ENCODE measurements around the gene GLMP. TPM values are rescaled to one million over a fixed set of nuclear protein-coding genes. Genes with fewer than 3 reads are reported as not detected.

Gene GLMP
- polyA plus RNA-seq, 3 donors: 19.3 to 41.2 (median 37.2) TPM

DNA sequence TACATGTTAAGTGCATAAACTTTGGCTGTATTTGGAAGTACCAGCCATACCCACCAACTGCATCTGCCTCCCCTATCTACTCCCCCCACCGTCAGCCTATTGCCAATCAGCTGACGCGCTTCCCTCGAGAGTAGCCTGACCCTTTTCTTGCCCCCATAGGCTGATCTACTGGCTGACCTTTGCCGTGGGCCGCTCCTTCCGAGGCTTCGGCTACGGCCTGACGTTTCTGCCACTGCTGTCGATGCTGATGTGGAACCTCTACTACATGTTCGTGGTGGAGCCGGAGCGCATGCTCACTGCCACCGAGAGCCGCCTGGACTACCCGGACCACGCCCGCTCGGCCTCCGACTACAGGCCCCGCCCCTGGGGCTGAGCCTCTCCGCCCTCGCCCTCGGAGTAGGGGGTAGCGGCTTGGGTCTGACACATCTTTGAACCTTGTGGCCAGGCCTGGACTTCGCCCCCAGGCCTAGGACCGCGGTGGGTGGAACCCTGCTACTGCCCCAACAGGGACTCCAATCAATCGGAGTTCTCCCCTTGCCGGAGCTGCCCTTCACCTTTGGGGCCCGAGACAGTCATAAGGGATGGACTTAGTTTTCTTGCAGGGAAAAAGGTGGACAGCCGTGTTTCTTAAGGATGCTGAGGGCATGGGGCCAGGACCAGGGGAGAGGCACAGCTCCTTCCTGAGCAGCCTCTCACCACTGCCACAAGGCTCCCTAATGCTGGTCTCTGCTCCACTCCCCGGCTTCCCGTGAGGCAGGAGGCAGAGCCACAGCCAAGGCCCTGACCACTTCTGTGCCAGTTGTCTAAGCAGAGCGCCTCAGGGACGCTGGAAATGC, 4.0 kb downstream of the GLMP start:
- 11 to 20% (median 20%) methylated on average over 37 of the region's 37 CpGs for WGBS, 3 donors
- H3K27ac ChIP-seq (ENCODE audit: low read depth, low read length): no peak overlapping the region

DNA sequence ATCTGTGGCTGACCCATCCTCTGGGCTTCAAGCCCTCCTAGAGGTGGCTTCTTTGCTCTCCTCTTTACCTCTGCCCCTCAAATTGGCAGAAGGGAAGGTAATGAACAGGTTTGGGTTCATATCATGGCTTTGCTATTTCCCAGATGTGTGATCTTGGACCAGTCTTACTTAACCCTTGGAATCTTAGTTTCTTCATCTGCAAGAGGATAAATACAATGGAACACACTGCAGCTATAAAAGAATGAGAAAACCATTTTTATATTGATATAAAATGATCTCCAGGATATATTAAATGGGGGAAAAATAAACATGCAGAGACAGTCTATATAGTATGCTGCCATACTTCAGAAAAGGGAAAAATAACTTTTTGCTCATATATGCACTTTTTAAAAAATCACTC, 5.6 kb downstream of the GLMP start:
- no peak overlapping the region for H3K27ac ChIP-seq (ENCODE audit: low read depth, low read length)

DNA sequence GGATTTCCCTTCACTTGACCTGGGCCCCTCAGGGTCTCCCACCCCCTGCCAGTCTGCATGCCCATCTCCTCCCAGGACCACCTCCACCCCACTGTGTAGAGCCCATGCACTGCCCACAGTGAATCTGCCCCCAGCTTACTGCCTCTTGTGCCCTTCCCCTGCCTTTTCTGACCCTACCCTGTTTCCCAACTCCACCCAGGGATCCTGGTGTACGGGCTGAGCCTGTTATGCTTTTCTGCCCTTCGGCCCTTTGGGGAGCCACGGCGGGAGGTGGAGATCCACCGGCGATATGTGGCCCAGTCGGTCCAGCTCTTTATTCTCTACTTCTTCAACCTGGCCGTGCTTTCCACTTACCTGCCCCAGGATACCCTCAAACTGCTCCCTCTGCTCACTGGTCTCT, 9.4 kb downstream of the GLMP start:
- no peak overlapping the region for H3K27ac ChIP-seq (ENCODE audit: low read depth, low read length)
- WGBS, 3 donors: 92 to 95% (median 92%) methylated on average over 8 of the region's 8 CpGs

DNA sequence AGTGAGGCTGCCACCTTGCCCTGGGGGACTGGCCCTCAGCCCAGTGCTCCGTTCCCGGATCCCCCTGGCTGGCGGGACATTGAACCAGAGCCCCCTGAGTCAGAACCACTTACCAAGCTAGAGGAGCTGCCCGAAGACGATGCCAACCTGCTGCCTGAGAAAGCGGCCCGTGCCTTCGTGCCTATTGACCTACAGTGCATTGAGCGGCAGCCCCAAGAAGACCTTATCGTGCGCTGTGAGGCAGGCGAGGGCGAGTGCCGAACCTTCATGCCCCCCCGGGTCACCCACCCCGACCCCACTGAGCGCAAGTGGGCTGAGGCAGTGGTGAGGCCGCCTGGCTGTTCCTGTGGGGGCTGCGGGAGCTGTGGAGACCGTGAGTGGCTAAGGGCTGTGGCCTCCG, 10.0 kb downstream of the GLMP start:
- 90 to 93% (median 92%) methylated on average over 20 to 21 of the region's 21 CpGs for WGBS, 3 donors
- no peak overlapping the region for H3K27ac ChIP-seq (ENCODE audit: low read depth, low read length)

DNA sequence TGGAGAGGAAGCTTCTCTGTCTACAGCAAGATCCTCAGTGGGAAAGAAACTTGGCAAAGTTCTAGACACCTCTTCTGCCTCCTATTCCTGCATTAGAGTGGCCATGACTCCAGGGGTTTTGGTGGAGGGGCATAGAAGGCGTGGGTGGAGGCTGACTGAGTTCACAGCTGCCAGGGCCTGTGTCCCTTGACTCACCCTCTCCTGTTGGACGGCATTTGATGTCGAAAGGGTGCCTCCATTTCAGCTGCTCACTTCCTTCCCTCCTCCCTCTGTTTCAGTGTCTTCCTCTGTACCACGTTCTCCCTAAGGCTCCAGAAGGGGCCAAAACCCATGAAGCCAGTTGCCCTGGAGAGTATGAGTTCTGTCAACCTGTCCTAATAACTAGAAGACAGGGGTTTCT, 10.7 kb downstream of the GLMP start:
- no peak overlapping the region for H3K27ac ChIP-seq (ENCODE audit: low read depth, low read length)
- WGBS, 3 donors: 52 to 82% (median 55%) methylated on average over 3 to 4 of the region's 4 CpGs

DNA sequence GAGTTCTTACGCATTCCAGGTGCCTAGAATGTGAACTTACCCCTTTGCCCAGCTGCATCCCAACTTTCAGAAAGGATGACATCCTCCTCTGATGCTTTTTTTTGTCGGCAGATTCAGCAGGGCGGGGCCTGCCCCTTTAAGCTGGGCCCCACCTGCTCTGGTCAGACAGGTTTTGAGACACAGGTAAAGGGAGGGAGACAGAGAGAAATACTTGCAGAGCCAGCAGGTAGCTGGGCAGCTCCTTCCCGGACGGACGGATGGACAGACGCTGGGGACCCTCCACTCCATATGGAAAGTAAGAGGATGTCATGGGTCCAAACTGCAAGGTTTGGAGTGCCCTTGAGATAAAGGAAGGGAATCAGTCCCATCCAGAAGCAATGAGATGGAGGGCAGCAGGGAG, 11.4 kb downstream of the GLMP start, which contains the start of gene TMEM79:
Gene TMEM79, plus strand, starts transcription at position 214 of the 400 bp plus-strand sequence. CDS start 902 bp downstream, outside the sequence.
- 70 to 93% (median 91%) methylated on average over 7 of the region's 7 CpGs for WGBS, 3 donors
- H3K27ac ChIP-seq (ENCODE audit: low read depth, low read length): no peak within 1 kb of the TSS

DNA sequence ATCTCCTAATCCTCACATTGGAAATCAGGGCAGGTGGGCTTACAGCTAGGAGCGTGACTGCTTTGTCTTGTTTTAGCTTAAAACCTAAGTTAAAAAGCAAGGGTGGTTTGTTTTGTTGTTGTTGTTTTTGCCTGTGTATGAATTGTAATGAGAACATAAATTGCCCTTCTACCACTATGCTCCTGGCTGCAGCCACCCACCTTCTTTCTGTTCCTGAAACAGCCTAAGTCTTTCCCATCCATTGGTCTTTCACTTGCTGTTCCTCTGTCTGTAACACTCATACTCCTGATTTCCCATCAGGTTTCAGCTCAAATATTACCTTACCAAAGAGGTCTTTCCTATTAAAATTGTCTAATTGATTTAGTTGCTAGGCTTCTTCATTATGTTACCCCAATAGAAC, 12.0 kb downstream of the GLMP start:
- H3K27ac ChIP-seq (ENCODE audit: low read depth, low read length): no peak overlapping the region
- WGBS, 3 donors: 74 to 94% (median 77%) methylated on average over 1 of the region's 1 CpG

DNA sequence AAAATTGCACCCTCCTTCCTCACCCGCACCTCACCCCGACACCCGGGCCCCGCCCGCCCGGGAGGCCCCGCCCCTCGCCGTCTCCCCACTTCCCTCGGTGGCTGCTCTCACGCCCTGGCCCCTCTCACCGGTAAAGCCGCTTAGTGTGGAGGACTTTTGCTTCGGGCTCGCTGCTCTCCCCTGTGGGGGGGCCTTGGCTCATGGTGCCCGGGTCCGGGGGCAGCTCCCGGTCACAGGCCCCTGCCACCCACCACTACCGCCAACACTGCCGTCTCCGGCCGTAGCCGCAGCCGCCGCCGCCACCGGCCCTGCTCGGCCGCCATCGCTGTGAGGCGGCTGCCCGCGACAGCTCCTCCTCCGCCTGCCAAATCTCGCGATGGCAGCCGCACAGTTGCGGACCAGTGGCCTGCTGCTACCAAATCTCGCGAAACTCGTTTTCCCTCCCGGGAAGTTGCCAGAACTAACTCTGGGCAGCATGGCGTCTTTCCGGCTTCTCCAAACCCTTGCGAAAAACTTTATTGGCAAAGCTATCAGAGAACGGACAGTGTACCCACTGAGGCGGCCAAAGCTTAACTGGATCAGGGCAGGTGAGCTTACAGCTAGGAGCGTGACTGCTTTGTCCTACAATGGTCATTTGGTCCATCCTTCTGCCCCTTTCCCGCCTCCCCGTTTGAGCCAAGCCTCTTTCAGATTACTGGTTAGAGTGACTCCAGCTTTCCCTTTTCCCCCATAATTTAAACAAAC, 12.8 kb downstream of the GLMP start, which contains the start of gene SMG5:
Gene SMG5, minus strand, starts transcription at position 347 of the 744 bp plus-strand sequence. Its CDS starts 145 bp downstream, at position 202.
- WGBS, 3 donors: 0 to 1% (median 0%) methylated on average over 49 to 50 of the region's 50 CpGs
- H3K27ac ChIP-seq (ENCODE audit: low read depth, low read length): no peak within 1 kb of the TSS

DNA sequence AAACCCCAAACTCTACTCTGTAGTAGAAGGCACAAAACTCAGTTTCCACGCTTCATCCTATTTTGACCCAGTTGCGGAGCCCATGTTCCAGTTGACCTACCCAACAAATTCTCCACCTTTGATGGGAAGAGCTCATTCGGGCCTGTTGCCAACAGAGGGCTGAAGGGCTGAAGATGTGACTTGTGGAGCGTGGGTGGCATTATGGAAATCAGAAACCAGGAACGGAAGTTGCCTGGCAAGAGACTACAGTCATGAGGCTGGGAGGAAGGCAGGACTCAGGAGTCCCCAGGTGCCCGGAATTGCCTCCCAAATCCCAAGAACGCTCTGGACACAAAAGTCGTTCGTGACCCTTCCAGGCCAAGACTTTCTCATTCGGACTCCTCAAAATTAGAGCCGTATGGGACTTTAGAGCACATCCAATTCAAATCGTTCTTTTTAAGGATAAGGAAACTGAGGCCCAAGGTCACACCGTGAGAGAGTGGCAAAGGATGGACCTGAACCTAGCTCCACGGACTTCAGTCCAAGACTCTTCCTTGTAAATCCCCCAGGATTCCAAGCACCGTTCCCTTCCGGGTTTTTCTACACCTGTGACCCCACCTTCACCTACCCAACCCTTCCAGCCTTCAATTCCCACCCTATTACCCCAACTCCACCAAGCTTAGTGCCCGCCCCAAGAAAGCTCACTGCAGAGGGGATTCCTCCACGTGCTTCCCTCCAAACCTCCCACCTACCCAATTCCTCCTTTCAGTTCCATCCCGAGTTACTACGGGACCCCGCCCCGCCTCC, 13.6 kb downstream of the GLMP start:
- H3K27ac ChIP-seq (ENCODE audit: low read depth, low read length): no peak overlapping the region
- WGBS, 3 donors: 9% methylated on average over 22 of the region's 22 CpGs

DNA sequence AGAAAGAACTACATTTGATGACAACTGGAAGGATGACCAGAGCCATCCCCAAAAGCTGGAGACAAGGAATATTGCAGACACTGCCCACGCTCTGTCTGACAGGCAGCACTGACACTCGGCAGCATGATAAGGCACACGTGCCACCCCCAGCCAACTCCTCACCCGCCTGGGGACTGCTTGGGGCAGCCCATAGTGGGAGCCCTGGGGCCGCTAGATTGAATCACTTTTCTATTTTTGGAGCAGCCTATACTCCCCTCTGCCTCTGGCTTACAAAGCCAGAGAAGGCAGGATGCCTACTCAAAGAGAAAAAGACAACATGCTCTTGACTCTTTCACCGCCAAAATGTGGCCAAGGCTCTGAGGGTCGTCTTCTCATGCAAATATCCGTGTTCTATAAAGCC, 14.2 kb downstream of the GLMP start:
- H3K27ac ChIP-seq (ENCODE audit: low read depth, low read length): no peak overlapping the region
- 24 to 32% (median 30%) methylated on average over 8 of the region's 8 CpGs for WGBS, 3 donors

DNA sequence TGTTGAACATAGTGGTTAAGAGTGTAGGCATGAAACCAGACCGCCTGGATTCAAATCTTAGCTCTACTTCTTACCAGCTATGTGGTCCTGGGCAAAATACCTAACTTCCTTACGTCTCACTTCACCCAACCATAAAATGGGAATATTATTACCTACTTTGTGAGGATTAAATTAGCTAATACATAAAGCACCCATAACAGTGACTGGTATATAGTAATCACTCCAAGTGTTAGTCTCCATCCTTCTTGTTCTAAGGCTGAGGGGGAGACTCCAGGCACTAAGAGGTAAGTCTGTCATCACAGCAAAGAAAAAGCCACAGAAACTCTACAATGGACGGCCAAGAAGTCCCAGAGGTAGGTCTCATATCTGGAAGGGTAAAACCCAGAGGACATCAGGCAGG, 15.6 kb downstream of the GLMP start:
- 85 to 90% (median 88%) methylated on average over 3 of the region's 3 CpGs for WGBS, 3 donors
- H3K27ac ChIP-seq (ENCODE audit: low read depth, low read length): no peak overlapping the region

DNA sequence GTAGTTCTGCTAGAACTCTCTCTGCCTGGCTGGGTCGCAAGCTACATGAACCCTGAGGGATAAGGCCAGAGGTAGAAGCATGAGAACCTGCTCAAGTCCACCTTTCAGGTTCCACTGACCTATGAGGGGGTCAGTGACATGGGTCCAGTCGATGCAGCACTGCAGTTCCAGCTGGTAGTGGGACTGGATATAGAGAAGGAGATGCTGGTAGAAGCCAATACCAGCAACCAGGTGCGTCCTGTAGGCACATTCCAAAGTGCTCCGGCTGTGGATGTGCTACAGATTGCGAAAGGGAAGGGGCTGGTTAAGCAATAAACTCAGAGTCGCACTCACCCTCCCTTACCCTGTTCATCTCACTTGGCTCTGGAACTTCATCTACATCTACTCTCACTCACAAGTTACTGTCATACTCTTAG, 18.5 kb downstream of the GLMP start:
- H3K27ac ChIP-seq (ENCODE audit: low read depth, low read length): no peak overlapping the region
- WGBS, 3 donors: 31 to 82% (median 50%) methylated on average over 6 of the region's 6 CpGs

DNA sequence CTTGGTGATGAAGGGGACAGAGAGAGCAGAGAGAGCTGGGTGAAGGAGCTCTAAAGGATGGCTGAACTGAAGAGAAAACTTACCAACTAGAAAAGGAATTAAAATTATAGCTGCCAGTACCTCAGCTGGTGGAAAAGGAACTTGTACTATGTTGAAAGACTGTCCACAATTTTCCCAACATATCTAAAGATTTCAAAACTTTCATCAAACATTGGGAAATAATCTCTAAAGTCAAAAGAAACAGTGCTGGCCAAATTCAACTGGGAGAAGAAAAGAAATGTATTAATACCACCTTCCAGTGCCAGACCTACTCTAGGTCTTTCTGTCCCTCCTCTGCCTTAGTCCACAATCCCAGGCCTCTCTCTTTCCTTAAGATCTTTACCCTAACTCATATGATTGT, 18.9 kb downstream of the GLMP start:
- no peak overlapping the region for H3K27ac ChIP-seq (ENCODE audit: low read depth, low read length)

DNA sequence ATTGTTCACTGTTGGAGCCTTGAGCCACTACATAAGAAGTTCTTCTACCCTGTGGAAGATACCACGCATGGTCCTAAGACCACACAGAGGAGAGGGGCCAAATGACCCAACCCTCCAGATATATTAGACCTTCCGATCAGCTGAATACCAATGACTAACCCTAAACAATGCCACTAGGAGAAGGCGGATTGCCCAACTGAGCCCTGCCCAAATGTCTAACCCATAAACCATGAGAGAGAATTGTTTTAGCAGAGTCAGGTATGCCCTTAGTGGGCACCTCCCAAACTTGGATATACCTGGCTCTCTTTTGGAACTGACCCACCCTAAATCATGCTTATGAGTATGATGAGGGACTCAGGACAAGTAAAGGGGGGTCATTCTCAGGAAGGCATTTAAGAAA, 25.2 kb downstream of the GLMP start:
- H3K27ac ChIP-seq (ENCODE audit: low read depth, low read length): no peak overlapping the region
- 93 to 96% (median 95%) methylated on average over 3 of the region's 3 CpGs for WGBS, 3 donors

DNA sequence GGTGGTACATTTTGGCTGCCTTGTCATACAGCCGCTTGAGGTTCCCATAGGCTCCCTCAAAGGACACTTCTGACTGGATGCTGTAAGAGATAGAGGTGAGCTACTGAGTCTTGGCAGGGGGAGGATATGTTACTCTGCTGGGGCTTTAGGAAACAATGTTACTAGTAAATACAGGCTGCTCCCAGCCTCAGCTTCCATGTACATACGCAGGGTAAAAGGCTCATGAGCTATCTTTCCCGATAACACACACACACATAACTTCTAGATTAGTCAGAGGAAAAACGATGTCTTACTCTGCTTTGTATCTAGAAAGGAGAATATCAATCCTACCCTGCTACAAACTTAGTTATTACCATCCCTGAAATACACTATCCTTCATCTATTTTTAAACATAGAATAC, 27.1 kb downstream of the GLMP start:
- WGBS, 3 donors: 86 to 90% (median 87%) methylated on average over 4 of the region's 4 CpGs
- H3K27ac ChIP-seq (ENCODE audit: low read depth, low read length): no peak overlapping the region

DNA sequence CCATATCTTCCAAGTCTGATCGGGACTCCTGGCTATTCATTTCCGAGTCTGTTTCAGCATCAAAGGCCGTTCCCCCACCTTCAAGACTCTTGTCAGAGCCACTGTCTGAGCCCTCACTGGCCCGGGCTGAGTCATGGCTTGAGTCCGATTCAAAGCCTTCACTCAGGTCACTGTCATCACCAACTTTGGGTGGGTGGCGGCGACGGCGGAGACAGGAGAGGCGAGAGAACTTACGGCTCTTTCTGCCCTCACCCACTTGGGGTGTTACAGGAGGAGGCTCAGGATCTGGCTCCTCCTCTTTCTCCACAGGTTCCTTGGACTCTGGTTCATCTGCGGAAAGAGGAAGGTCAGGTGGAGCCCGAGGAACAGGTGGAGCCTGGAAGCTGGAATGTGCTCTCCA, 29.4 kb downstream of the GLMP start:
- H3K27ac ChIP-seq (ENCODE audit: low read depth, low read length): no peak overlapping the region
- 91 to 94% (median 92%) methylated on average over 13 of the region's 13 CpGs for WGBS, 3 donors

DNA sequence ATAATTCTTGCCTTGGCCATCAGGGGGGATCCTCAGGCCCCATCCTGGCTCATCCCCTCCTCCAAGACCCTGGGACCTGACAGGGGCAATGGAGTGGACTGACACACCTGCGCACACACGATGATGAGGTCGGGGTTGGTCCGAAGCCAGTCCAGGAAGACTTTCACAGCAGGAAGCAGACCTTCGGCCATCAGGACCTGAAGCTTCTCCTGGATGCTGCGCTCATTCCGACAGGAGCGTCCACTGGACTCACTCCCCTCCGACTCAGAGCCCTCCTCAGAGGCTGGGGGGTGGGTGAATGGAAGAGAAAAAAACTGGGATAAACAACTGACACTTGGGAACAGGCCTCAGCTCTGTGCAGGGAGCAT, 32.2 kb downstream of the GLMP start:
- no peak overlapping the region for H3K27ac ChIP-seq (ENCODE audit: low read depth, low read length)
- WGBS, 3 donors: 82 to 93% (median 91%) methylated on average over 9 of the region's 9 CpGs

DNA sequence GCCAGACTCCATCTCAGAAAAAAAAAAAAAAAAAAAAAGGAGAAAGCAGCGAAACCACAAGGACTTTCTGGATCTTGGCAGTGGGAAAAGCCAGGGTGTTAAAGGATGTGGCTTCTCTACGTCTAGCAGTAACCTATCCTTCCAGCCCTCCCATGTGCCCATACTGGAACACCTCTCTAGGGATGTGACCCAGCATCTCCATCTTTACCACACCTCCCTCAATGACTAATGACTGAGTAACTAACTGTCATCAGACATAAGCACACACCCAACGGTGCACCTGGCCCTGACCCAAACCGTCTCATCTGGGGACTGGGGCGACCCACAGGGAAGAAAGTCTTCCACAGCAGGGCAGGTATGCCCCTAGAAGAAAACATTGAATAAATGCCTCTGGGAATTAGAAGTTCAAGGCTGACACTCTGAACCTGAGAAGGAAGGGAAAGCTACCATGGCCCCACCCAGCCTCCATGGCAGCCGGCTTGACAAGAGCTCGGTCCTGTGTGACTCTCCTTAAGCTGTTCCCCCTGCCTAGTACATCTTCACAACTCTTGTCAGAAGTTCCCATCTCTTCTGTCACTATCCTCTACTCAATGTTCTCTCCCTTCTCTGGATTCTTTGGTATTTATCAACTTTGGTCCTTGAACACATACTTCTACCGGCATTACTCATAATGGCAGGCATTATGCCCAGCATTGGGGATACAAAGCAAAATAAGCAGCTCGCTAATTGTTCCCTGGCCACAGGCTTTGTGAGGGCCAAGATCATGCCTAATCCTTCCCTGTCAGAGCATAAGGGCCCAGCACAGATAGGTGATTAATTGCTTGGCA, 32.8 kb downstream of the GLMP start:
- no peak overlapping the region for H3K27ac ChIP-seq (ENCODE audit: low read depth, low read length)
- 83 to 86% (median 85%) methylated on average over 9 of the region's 9 CpGs for WGBS, 3 donors
